Hepatocyte (in vitro differentiated cells): ENCODE measurements around the gene GMEB2. TPM values are rescaled to one million over a fixed set of nuclear protein-coding genes. Genes with fewer than 3 reads are reported as not detected.
"Not testable (repeated sequence)": the region's sequence is repeated elsewhere in the genome, so short reads cannot be mapped to it uniquely, and the experiment has no call there.

ENCODE experiments used
- DNase-seq: peaks from one replicate; pipeline ENCODE4 v3.0.0-alpha.2; 2016; ENCODE audit warnings: low spot score
- H2AFZ ChIP-seq: fragments of 200-600 bp; sonication (generic); 2 replicates; pipeline ENCODE4 v1.6.0; 2016; ENCODE audit warnings: antibody characterized with exemption, mild to moderate bottlenecking
- H3K27ac ChIP-seq: fragments of 200-600 bp; sonication (generic); 2 replicates; pipeline ENCODE4 v1.5.1; 2016; ENCODE audit warnings: mild to moderate bottlenecking
- H3K27me3 ChIP-seq: fragments of 200-600 bp; sonication (generic); 2 replicates; pipeline ENCODE4 v1.6.1; 2016
- H3K36me3 ChIP-seq: fragments of 200-600 bp; sonication (generic); replicated peaks from 2 replicates; pipeline ENCODE4 v1.5.1; 2016; ENCODE audit warnings: low read depth; ENCODE audit not compliant: insufficient read depth
- H3K4me1 ChIP-seq: fragments of 200-600 bp; sonication (generic); 2 replicates; pipeline ENCODE4 v1.5.1; 2016; ENCODE audit warnings: mild to moderate bottlenecking, moderate library complexity; ENCODE audit not compliant: insufficient read depth
- H3K4me2 ChIP-seq: fragments of 200-600 bp; sonication (generic); 2 replicates; pipeline ENCODE4 v1.6.0; 2016
- H3K4me3 ChIP-seq: fragments of 200-600 bp; sonication (generic); 2 replicates; pipeline ENCODE4 v1.5.1; 2016; ENCODE audit warnings: mild to moderate bottlenecking
- H3K79me2 ChIP-seq: fragments of 200-600 bp; sonication (generic); 2 replicates; pipeline ENCODE4 v1.6.0; 2017; ENCODE audit warnings: mild to moderate bottlenecking
- H3K9me2 ChIP-seq: fragments of 200-600 bp; sonication (generic); replicated peaks from 2 replicates; pipeline ENCODE4 v1.6.0; 2017; ENCODE audit warnings: mild to moderate bottlenecking; ENCODE audit not compliant: insufficient read depth
- H3K9me3 ChIP-seq: fragments of 200-600 bp; sonication (generic); 2 replicates; pipeline ENCODE4 v1.5.1; 2016; ENCODE audit warnings: low read depth, mild to moderate bottlenecking
- H4K20me1 ChIP-seq: fragments of 200-600 bp; sonication (generic); 2 replicates; pipeline ENCODE4 v1.6.0; 2016; ENCODE audit warnings: mild to moderate bottlenecking; ENCODE audit not compliant: insufficient read depth, poor library complexity, severe bottlenecking
- EZH2 ChIP-seq: fragments of 200-600 bp; sonication (generic); IDR thresholded peaks from 2 replicates; pipeline ENCODE4 v1.6.1; 2016; ENCODE audit warnings: antibody characterized with exemption, mild to moderate bottlenecking, borderline replicate concordance
- EZH2phosphoT487 ChIP-seq: fragments of 200-600 bp; sonication (generic); IDR thresholded peaks from one replicate; pipeline ENCODE4 v1.6.1; 2018; ENCODE audit warnings: antibody characterized with exemption, mild to moderate bottlenecking, low read depth, moderate library complexity; ENCODE audit not compliant: unreplicated experiment, severe bottlenecking
- WGBS: methylation state at CpG from one replicate; pipeline ENCODE4 v1.1.6; 2016; ENCODE audit warnings: low lambda C conversion rate; ENCODE audit errors: missing lambda C conversion rate; 5-methylcytosine and 5-hydroxymethylcytosine counted together
- polyA plus RNA-seq: library from polyadenylated mRNA; unstranded; fragments of >200 nt; fragmentation: Nextera tagmentation; extraction: Ambion mirVana; gene quantifications from 2 replicates; pipeline ENCODE4 v1.2.1, GENCODE V29; 2016
- total RNA-seq: library from RNA; depleted of rRNA; stranded (reverse); fragments of >200 nt; gene quantifications from 2 replicates; pipeline ENCODE4 v1.2.3, GENCODE V29; 2014
- TF ChIP-seq, protein P1 (sequence below): fragments of 200-600 bp; sonication (generic); IDR thresholded peaks from 2 replicates; pipeline ENCODE4 v1.5.1; 2016; ENCODE audit warnings: antibody characterized with exemption, mild to moderate bottlenecking; ENCODE audit not compliant: poor library complexity

The GMEB2 gene
- total and polyA plus RNA-seq, 2 experiments from 2014 or later, result 8.7 to 10.7 TPM

- no peak for TF ChIP-seq EZH2phosphoT487
- TF ChIP-seq, protein P1, sequence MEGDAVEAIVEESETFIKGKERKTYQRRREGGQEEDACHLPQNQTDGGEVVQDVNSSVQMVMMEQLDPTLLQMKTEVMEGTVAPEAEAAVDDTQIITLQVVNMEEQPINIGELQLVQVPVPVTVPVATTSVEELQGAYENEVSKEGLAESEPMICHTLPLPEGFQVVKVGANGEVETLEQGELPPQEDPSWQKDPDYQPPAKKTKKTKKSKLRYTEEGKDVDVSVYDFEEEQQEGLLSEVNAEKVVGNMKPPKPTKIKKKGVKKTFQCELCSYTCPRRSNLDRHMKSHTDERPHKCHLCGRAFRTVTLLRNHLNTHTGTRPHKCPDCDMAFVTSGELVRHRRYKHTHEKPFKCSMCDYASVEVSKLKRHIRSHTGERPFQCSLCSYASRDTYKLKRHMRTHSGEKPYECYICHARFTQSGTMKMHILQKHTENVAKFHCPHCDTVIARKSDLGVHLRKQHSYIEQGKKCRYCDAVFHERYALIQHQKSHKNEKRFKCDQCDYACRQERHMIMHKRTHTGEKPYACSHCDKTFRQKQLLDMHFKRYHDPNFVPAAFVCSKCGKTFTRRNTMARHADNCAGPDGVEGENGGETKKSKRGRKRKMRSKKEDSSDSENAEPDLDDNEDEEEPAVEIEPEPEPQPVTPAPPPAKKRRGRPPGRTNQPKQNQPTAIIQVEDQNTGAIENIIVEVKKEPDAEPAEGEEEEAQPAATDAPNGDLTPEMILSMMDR, result no peak
- TF ChIP-seq EZH2, result no peak
- H3K79me2 ChIP-seq, result peaks cover 2% of the 10 kb centered on the region
- no peak for DNase-seq
- H3K4me2 ChIP-seq, result no peak overlapping the region
- 94% methylated on average over 3 of the region's 3 CpGs for WGBS
- H3K4me1 ChIP-seq, result no peaks in the 10 kb centered on the region
- H3K9me3 ChIP-seq, result no peaks in the 10 kb centered on the region
- no peak overlapping the region for H3K27ac ChIP-seq
- H4K20me1 ChIP-seq, result no peaks in the 10 kb centered on the region
- no peak overlapping the region for H3K4me3 ChIP-seq
- no peaks in the 10 kb centered on the region for H3K27me3 ChIP-seq
- H3K9me2 ChIP-seq, result no peaks in the 10 kb centered on the region
- H2AFZ ChIP-seq, result no peak overlapping the region
- H3K36me3 ChIP-seq, result no peaks in the 10 kb centered on the region
Observed at GRCh38 chr20:63602321-63602720, 24.6 kb downstream of the GMEB2 start.

- not testable (repeated sequence) for H3K9me3 ChIP-seq, H2AFZ ChIP-seq, H3K27me3 ChIP-seq, H3K27ac ChIP-seq, H3K4me3 ChIP-seq, H3K4me2 ChIP-seq, H3K9me2 ChIP-seq, H3K79me2 ChIP-seq, H3K36me3 ChIP-seq, H3K4me1 ChIP-seq, H4K20me1 ChIP-seq, DNase-seq
- WGBS, result 87% methylated on average over 8 of the region's 8 CpGs
Observed at GRCh38 chr20:63601679-63602078, 25.2 kb downstream of the GMEB2 start.

GRCh38 chr20:63599396-63600050 lies 27.4 kb downstream of the GMEB2 start:
- TF ChIP-seq EZH2phosphoT487 (no peak), EZH2 (no peak)
- TF ChIP-seq, protein P1, result no peak
- H3K27ac ChIP-seq, result no peak overlapping the region
- no peak for DNase-seq
- H3K9me3 ChIP-seq, result no peaks in the 10 kb centered on the region
- H3K9me2 ChIP-seq, result no peaks in the 10 kb centered on the region
- H3K4me1 ChIP-seq, result no peaks in the 10 kb centered on the region
- 89% methylated on average over 27 of the region's 27 CpGs for WGBS
- H3K79me2 ChIP-seq, result no peaks in the 10 kb centered on the region
- H3K36me3 ChIP-seq, result no peaks in the 10 kb centered on the region
- H2AFZ ChIP-seq, result no peak overlapping the region
- H3K4me2 ChIP-seq, result no peak overlapping the region
- H3K27me3 ChIP-seq, result no peaks in the 10 kb centered on the region
- no peaks in the 10 kb centered on the region for H4K20me1 ChIP-seq
- H3K4me3 ChIP-seq, result no peak overlapping the region

GRCh38 chr20:63598479-63599395 lies 28.2 kb downstream of the GMEB2 start:
- H3K36me3 ChIP-seq, result no peaks in the 10 kb centered on the region

More at GRCh38 chr20:63598479-63599395, 28.2 kb downstream of the GMEB2 start:
- Histone ChIP-seq H3K27me3 (no peaks in the 10 kb centered on the region), H4K20me1 (no peaks in the 10 kb centered on the region), H3K9me2 (no peaks in the 10 kb centered on the region), H3K27ac (no peak overlapping the region), H3K9me3 (no peaks in the 10 kb centered on the region), H2AFZ (no peak overlapping the region), H3K4me2 (no peak overlapping the region), H3K79me2 (no peaks in the 10 kb centered on the region), H3K4me1 (no peaks in the 10 kb centered on the region), H3K4me3 (no peak overlapping the region)
- no peak for TF ChIP-seq EZH2phosphoT487
- TF ChIP-seq, protein P1, result no peak
- no peak for TF ChIP-seq EZH2
- WGBS, result 87% methylated on average over 29 of the region's 33 CpGs
- no peak for DNase-seq
